ENCODE results near the gene OR2T12.
"Not testable (repeated sequence)": the region's sequence is repeated elsewhere in the genome, so short reads cannot be mapped to it uniquely, and the experiment has no call there.

Gene OR2T12, protein sequence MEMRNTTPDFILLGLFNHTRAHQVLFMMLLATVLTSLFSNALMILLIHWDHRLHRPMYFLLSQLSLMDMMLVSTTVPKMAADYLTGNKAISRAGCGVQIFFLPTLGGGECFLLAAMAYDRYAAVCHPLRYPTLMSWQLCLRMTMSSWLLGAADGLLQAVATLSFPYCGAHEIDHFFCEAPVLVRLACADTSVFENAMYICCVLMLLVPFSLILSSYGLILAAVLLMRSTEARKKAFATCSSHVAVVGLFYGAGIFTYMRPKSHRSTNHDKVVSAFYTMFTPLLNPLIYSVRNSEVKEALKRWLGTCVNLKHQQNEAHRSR

DNA sequence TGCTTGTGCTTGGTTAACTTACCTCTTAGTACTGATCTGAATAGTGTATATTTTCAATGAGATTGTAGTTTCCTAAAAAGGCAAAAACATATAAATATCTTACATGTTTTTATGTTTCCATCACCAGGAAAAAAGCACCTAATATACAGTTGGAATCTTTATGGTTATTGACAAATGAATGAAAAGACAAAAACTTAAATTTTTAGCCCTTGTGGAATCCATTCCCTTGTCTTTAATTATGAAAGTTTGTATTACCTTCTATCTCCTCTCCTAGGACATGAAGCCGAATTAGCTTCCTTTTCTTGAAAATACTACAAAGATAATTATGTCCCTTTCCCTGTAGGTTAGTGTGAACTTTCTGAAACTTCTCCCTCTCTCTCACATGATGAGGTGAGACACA, at the start of gene OR2T12:
TSS of gene OR2T12 (minus strand) at position 101 of the 400 bp plus-strand sequence. CDS start 7,846 bp downstream, outside the sequence.
- DNase-seq (ENCODE audit: low spot score) = no peak
- Histone ChIP-seq H3K27ac (no peak within 1 kb of the TSS), H3K4me3 (no peak within 1 kb of the TSS)
- TF ChIP-seq, protein P1, sequence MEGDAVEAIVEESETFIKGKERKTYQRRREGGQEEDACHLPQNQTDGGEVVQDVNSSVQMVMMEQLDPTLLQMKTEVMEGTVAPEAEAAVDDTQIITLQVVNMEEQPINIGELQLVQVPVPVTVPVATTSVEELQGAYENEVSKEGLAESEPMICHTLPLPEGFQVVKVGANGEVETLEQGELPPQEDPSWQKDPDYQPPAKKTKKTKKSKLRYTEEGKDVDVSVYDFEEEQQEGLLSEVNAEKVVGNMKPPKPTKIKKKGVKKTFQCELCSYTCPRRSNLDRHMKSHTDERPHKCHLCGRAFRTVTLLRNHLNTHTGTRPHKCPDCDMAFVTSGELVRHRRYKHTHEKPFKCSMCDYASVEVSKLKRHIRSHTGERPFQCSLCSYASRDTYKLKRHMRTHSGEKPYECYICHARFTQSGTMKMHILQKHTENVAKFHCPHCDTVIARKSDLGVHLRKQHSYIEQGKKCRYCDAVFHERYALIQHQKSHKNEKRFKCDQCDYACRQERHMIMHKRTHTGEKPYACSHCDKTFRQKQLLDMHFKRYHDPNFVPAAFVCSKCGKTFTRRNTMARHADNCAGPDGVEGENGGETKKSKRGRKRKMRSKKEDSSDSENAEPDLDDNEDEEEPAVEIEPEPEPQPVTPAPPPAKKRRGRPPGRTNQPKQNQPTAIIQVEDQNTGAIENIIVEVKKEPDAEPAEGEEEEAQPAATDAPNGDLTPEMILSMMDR (IDR thresholded peaks at IDR 0.05) = no peak

GRCh38 chr1:248348475-248348874, 45.3 kb upstream of the OR2T12 start, which contains the start of gene OR14C36:
OR14C36 (plus strand) TSS chr1:248348775; CDS start chr1:248348775, 0 bp downstream.
- H3K4me3 ChIP-seq = no peak within 1 kb of the TSS
- TF ChIP-seq, protein P1 (IDR thresholded peaks at IDR 0.05) = no peak
- no peak within 1 kb of the TSS for H3K27ac ChIP-seq
- no peak for DNase-seq (ENCODE audit: low spot score)

- DNase-seq (ENCODE audit: low spot score) = no peak
- TF ChIP-seq, protein P1 (IDR thresholded peaks at IDR 0.05) = no peak
- no peak overlapping the region for H3K27ac ChIP-seq
Measured at GRCh38 chr1:248343451-248343850, 40.2 kb upstream of the OR2T12 start.

GRCh38 chr1:248324468-248324867, 21.2 kb upstream of the OR2T12 start, which contains the start of gene OR2M7:
OR2M7 (minus strand) TSS chr1:248324568; CDS start chr1:248324568, 0 bp downstream.
- no peak for DNase-seq (ENCODE audit: low spot score)
- Histone ChIP-seq H3K4me3 (no peak within 1 kb of the TSS), H3K27ac (no peak within 1 kb of the TSS)
- TF ChIP-seq, protein P1 (IDR thresholded peaks at IDR 0.05) = no peak

More at GRCh38 chr1:248343451-248343850, 40.2 kb upstream of the OR2T12 start:
- H3K4me3 ChIP-seq = no peak overlapping the region

- DNase-seq (ENCODE audit: low spot score) = no peak
- TF ChIP-seq, protein P1 (IDR thresholded peaks at IDR 0.05) = no peak
- Histone ChIP-seq H3K4me3 (no peak overlapping the region), H3K27ac (no peak overlapping the region)
Measured at GRCh38 chr1:248316796-248317195, 13.6 kb upstream of the OR2T12 start.

DNA sequence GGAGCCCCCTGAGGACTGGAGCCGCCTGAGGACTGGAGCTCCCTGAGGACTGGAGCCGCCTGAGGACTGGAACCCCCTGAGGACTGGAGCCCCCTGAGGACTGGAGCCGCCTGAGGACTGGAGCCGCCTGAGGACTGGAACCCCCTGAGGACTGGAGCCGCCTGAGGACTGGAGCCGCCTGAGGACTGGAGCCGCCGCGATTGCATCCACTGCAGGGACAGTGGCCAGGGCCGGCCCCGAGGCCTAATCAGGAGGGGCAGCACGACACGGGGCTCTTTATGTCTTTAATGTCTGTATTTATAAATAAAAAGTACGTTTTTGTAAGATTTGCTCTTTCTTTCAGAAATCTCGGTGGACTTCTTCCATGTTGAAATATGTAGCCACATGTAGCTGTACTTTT, 3.5 kb upstream of the OR2T12 start:
- not testable (repeated sequence) for DNase-seq (ENCODE audit: low spot score); H3K4me3 ChIP-seq; H3K27ac ChIP-seq

DNA sequence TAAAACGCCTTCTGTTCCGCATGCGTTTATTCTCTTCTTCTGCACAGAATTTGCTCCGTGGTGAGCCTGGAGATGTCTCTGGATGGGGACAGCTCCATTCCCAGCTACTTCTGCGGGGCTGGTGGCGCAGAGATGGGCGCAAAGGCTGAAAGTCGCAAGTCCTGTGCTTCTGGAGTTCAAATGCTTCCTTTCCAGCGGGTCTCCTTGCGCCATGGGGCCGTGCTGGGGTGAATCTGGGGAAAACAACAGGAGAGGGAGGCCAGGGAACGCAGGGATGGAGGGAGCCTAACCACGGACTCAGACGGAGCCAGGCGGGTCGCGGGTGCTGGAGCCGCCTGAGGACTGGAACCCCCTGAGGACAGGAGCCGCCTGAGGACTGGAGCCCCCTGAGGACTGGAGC, 2.9 kb upstream of the OR2T12 start:
- TF ChIP-seq, protein P1 (IDR thresholded peaks at IDR 0.05) = no peak
- Histone ChIP-seq H3K27ac (no peak overlapping the region), H3K4me3 (no peak overlapping the region)
- DNase-seq (ENCODE audit: low spot score) = no peak

GRCh38 chr1:248305672-248306071, 2.4 kb upstream of the OR2T12 start:
- H3K27ac ChIP-seq; H3K4me3 ChIP-seq; DNase-seq (ENCODE audit: low spot score): not testable (repeated sequence)
